HG02885 (cell line): Measurements from ENCODE around the gene GPSM1.
"Not testable (repeated sequence)": the region's sequence is repeated elsewhere in the genome, so short reads cannot be mapped to it uniquely, and the experiment has no call there.

Experiments
- ATAC-seq: cut with Tn5 transposase; IDR thresholded peaks from one replicate; pipeline ENCODE4 v1.9.1; 2021; ENCODE audit warnings: mild to moderate bottlenecking; ENCODE audit not compliant: unreplicated experiment, poor library complexity

The GPSM1 gene

GRCh38 chr9:136404801-136405136, 77.4 kb downstream of the GPSM1 start:
- no peak for ATAC-seq

- ATAC-seq = no peak
Measured at GRCh38 chr9:136405481-136405880, 78.1 kb downstream of the GPSM1 start.

DNA sequence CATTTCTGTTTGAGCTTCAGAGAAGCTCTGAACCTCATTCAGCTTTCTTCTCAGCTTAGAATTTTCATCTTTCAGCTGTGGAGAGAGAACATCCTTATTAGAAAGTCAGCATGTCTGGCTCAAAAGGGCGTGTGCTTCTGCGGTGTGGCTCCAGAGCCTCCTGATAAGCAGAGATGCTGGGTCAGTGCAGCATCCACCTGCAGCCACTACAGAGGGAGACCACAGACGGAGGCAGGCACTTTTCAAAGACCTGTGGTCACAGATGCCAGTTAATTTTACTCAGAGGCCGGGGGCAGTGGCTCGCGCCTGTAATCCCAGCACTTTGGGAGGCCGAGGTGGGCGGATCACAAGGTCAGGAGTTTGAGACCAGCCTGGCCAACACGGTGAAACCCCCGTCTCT, 78.6 kb downstream of the GPSM1 start:
- ATAC-seq = not testable (repeated sequence)

DNA sequence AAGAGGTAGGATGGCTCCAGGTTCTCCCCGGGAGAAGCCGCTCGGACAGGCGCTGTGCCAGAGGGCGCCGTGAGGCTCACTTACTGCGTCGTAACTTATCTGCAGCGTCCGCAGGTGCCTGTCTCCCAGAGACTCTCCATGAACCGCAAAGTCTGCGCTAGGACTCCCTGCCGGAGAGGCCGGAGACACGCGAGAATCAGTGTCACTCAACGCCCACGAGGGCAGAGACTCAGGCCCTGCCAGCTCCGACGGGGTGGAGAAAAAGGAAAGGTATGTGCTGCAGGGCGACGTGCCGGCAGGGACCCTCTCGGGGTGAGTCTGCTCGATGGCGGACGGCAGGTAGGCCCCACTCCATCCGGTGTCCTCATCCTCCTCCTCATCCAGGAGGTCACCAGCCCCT, 79.7 kb downstream of the GPSM1 start:
- ATAC-seq = not testable (repeated sequence)

DNA sequence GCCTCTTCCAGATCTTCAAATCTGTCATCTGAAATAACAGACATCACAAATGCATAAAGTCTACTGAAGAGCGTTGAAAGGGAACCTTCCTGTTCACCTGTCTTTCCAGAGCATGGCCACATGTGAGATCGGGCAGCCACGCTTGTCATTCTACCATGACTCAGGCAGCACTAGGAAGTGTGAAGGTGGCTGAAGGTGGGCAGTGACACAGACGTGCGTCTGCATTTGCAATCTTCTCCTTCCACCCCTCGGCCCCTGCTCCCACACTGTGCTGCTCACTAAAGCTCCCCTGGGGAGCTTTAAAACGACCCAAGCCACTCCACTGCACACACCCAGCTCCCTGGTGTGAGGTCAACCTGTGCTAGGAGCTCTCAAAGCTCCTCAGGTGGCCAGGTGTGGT, 80.6 kb downstream of the GPSM1 start:
- no peak for ATAC-seq
